HCT116 (cell line): ENCODE measurements around the gene SETDB1. TPM values are rescaled to one million over a fixed set of nuclear protein-coding genes. Genes with fewer than 3 reads are reported as not detected.

Source experiments
- ATAC-seq: fragments of 200-7000 bp; cut with Tn5 transposase; 2 replicates; pipeline ENCODE4 v1.9.1; 2020; ENCODE audit warnings: mild to moderate bottlenecking, moderate library complexity
- BruUV-seq: library from RNA; stranded (reverse); fragments of 400-500 nt; replicated peaks from 2 replicates; lab custom pipeline; 2021; lab: Mats Ljungman, UMichigan
- CTCF ChIA-PET: fragments of 300-600 bp; sonication (Branson Sonifier 250); formaldehyde crosslinking; loops from one replicate; lab custom pipeline; 2021; ENCODE audit warnings: antibody characterized with exemption; lab: Charles Lee
- POLR2A ChIA-PET: fragments of 300-600, 350-600 bp; sonication (Branson Sonifier 250); formaldehyde crosslinking; loops from one replicate; lab custom pipeline; 2021; ENCODE audit warnings: antibody characterized with exemption; lab: Charles Lee
- RAD21 ChIA-PET, 2 experiments: fragments of 300-600 bp; sonication (Branson Sonifier 250); formaldehyde crosslinking; loops; one replicate each; lab custom pipeline; 2023; ENCODE audit warnings: low total read pairs in 2 of 2; ENCODE audit not compliant: uncharacterized antibody in 2 of 2, unreplicated experiment in 2 of 2, low non-redundant PET in 1 of 2; lab: Charles Lee
- DNase-seq: peaks from one replicate; pipeline ENCODE4 v3.0.0-alpha.2; 2010; ENCODE audit warnings: low read depth, low spot score
- H2AFZ ChIP-seq: fragments of 200-600 bp; shearing (Covaris generic), sonication (generic); 2 replicates; pipeline ENCODE4 v1.6.1; 2017; ENCODE audit warnings: low read depth, mixed run types, mixed read lengths, antibody characterized with exemption, low read length; ENCODE audit not compliant: poor library complexity, severe bottlenecking
- H3K27ac ChIP-seq: 2 replicates; pipeline ENCODE4 v1.5.1; 2012; ENCODE audit warnings: low read depth, low read length
- H3K27me3 ChIP-seq: fragments of 200-600 bp; sonication (generic); 2 replicates; pipeline ENCODE4 v1.6.1; 2016; ENCODE audit warnings: mixed run types, low read length, mixed read lengths; ENCODE audit not compliant: insufficient read depth
- H3K36me3 ChIP-seq, 2 experiments: fragments of 200-500 bp in 1 of 2; fragments of 200-600 bp in 1 of 2; sonication (Bioruptor generic) in 1 of 2; sonication (generic) in 1 of 2; 2 replicates each; pipeline versions ENCODE4 v1.5.1 to v1.6.1; 2014 to 2016; ENCODE audit warnings: low read length in 2 of 2, inconsistent platforms in 1 of 2, mixed read lengths in 1 of 2, mixed run types in 1 of 2; ENCODE audit not compliant: insufficient read depth in 2 of 2, control insufficient read depth in 1 of 2
- H3K4me1 ChIP-seq, 2 experiments: fragments of 200-600 bp in 1 of 2; sonication (generic) in 1 of 2; 2 replicates each; pipeline versions ENCODE4 v1.5.1 to v1.6.1; 2012 to 2017; ENCODE audit warnings: low read length in 2 of 2, inconsistent platforms in 1 of 2, mild to moderate bottlenecking in 1 of 2, mixed read lengths in 1 of 2, mixed run types in 1 of 2, moderate library complexity in 1 of 2; ENCODE audit not compliant: insufficient read depth in 2 of 2, control insufficient read depth in 1 of 2
- H3K4me2 ChIP-seq: fragments of 200-600 bp; sonication (generic); 2 replicates; pipeline ENCODE4 v1.6.1; 2017; ENCODE audit warnings: mixed run types, low read length, mixed read lengths
- H3K4me3 ChIP-seq, 2 experiments: fragments of 200-600 bp in 1 of 2; sonication (generic) in 1 of 2; replicated peaks in 1 of 2; 2 replicates each; pipeline ENCODE4 v1.5.1; 2011 to 2016; ENCODE audit warnings: low read length in 2 of 2, control low read depth in 1 of 2, low read depth in 1 of 2, mild to moderate bottlenecking in 1 of 2, mixed read lengths in 1 of 2, mixed run types in 1 of 2
- H3K79me2 ChIP-seq: fragments of 200-600 bp; sonication (generic); 2 replicates; pipeline ENCODE4 v1.6.1; 2017; ENCODE audit warnings: mild to moderate bottlenecking, mixed run types, low read length, moderate library complexity, mixed read lengths; ENCODE audit not compliant: insufficient read depth
- H3K9ac ChIP-seq: fragments of 200-600 bp; sonication (generic); 2 replicates; pipeline ENCODE4 v1.6.1; 2016; ENCODE audit warnings: low read length, mixed read lengths
- H3K9me2 ChIP-seq: fragments of 200-600 bp; sonication (generic), shearing (Covaris generic); 2 replicates; pipeline ENCODE4 v1.6.1; 2017; ENCODE audit warnings: mixed run types, mild to moderate bottlenecking, moderate library complexity; ENCODE audit not compliant: insufficient read depth
- H3K9me3 ChIP-seq, 2 experiments: fragments of 200-500 bp in 1 of 2; fragments of 200-600 bp in 1 of 2; sonication (Bioruptor generic) in 1 of 2; sonication (generic) in 1 of 2; 2 replicates each; pipeline ENCODE4 v1.6.1; 2014 to 2017; ENCODE audit warnings: low read length in 2 of 2, mixed read lengths in 2 of 2, inconsistent platforms in 1 of 2, low read depth in 1 of 2, mild to moderate bottlenecking in 1 of 2, mixed run types in 1 of 2, moderate library complexity in 1 of 2; ENCODE audit not compliant: control insufficient read depth in 1 of 2, insufficient read depth in 1 of 2
- H4K20me1 ChIP-seq: fragments of 200-600 bp; sonication (generic), shearing (Covaris generic); 2 replicates; pipeline ENCODE4 v1.6.1; 2017; ENCODE audit warnings: mixed run types, mild to moderate bottlenecking, moderate library complexity; ENCODE audit not compliant: insufficient read depth
- CBX3 ChIP-seq: IDR thresholded peaks from 2 replicates; pipeline ENCODE4 v1.6.1; 2012; ENCODE audit warnings: low read depth
- CTCF ChIP-seq, 3 experiments: fragments of 200-600 bp in 1 of 3; sonication (generic) in 1 of 3; IDR thresholded peaks in 2 of 3; conservative IDR thresholded peaks in 1 of 3; 2 replicates each; pipeline ENCODE4 v1.5.1; 2012 to 2017; ENCODE audit warnings: low read depth in 2 of 3, low read length in 2 of 3, antibody characterized with exemption in 1 of 3, borderline replicate concordance in 1 of 3, control low read depth in 1 of 3, mild to moderate bottlenecking in 1 of 3, mixed read lengths in 1 of 3, mixed run types in 1 of 3, moderate library complexity in 1 of 3; ENCODE audit not compliant: insufficient read depth in 1 of 3
- EZH2 ChIP-seq: fragments of 200-600 bp; sonication (generic); IDR thresholded peaks from 2 replicates; pipeline ENCODE4 v1.6.1; 2017; ENCODE audit warnings: antibody characterized with exemption, mixed run types
- JUND ChIP-seq: IDR thresholded peaks from 2 replicates; pipeline ENCODE4 v1.6.1; 2012
- MAX ChIP-seq: IDR thresholded peaks from 2 replicates; pipeline ENCODE4 v1.6.1; 2012
- POLR2A ChIP-seq: IDR thresholded peaks from 2 replicates; pipeline ENCODE4 v1.7.0; 2011; ENCODE audit warnings: borderline replicate concordance; ENCODE audit not compliant: insufficient read depth, insufficient read length; ENCODE audit errors: extremely low read depth
- POLR2AphosphoS5 ChIP-seq: IDR thresholded peaks from 2 replicates; pipeline ENCODE4 v1.6.1; 2011; ENCODE audit warnings: mild to moderate bottlenecking, low read depth, low read length, moderate library complexity
- SP1 ChIP-seq: IDR thresholded peaks from 2 replicates; pipeline ENCODE4 v1.6.1; 2012; ENCODE audit warnings: low read depth
- ZBTB33 ChIP-seq: IDR thresholded peaks from 2 replicates; pipeline ENCODE4 v1.6.1; 2011; ENCODE audit warnings: mild to moderate bottlenecking, low read length, moderate library complexity; ENCODE audit not compliant: insufficient replicate concordance; ENCODE audit errors: extremely low read depth
- intact Hi-C: fragments of 100-400 bp; cut with micrococcal nuclease; formaldehyde crosslinking; loops from 2 replicates; pipeline ENCODE4 v1.10.0; 2022
- total RNA-seq: library from RNA; stranded (reverse); gene quantifications from one replicate; pipeline ENCODE4 v1.2.1, GENCODE V29; 2021; ENCODE audit not compliant: unreplicated experiment
- TF ChIP-seq, protein P1 (sequence below): IDR thresholded peaks from 2 replicates; pipeline ENCODE4 v1.6.1; 2012

Gene SETDB1
- total RNA-seq, 1 experiment from 2014 or later: 54.3 TPM

DNA sequence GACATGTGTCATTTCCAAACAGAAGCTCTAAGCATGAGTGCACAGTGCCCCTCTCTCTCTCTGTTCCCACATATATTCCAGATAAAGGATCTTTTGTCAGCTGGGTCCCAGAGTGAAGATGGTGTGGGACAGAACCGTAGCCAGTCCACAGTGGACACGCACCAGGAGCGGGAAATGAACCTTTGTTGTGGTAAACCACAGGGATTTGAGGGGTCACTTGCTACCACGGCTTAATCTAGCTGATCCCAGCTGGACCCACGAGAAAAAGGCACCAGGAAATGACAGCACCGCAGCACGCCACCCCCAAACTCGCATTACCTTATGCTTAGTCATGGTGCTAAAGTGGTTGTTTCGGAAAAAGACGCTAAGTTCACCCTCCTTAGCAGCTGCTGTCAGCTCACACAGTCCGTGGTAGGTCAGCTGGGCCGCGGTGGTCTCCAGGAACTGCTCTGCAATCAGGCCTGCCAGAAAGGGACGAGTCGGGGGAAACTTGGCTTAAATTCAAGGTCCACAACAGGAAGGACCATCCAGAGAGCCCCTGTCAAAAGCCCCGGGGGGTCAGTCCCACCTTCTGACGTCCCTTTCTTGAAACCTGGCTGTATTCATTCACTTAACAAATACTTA lies 73.0 kb downstream of the SETDB1 start:
- POLR2A ChIA-PET: interaction anchor here (1.2 kb wide), 1 partner anchor 18 kb away, joined by 3 read pairs; no protein-coding TSS in a partner anchor
- H3K9me3 ChIP-seq: no peaks in the 10 kb centered on the region
- H3K4me1 ChIP-seq: peaks cover 7 to 40% of the 10 kb centered on the region in 2 experiments; a peak in 3 of 4 replicates
- BruUV-seq: no TSS peak
- no peaks in the 10 kb centered on the region for H3K79me2 ChIP-seq
- H3K4me2 ChIP-seq: peak overlapping the region; percentile 46
- no peaks in the 10 kb centered on the region for H3K9me2 ChIP-seq
- H3K4me3 ChIP-seq: 0 out of 4 replicates have a peak overlapping the region, but pooled peaks of 1 of the 2 experiments have one; percentile 7
- no peaks in the 10 kb centered on the region for H4K20me1 ChIP-seq
- H3K9ac ChIP-seq: no peak overlapping the region
- DNase-seq: no peak
- intact Hi-C loops: loop anchor here (5.0 kb wide), 3 partner anchors 372 to 742 kb away; partner anchors contain the start of genes CA14 and ENSA
- H3K27ac ChIP-seq: no peak overlapping the region
- TF ChIP-seq JUND (no peak), SP1 (0 out of 2 replicates have a peak, but pooled peaks have one; percentile 23)
- TF ChIP-seq, protein P1, sequence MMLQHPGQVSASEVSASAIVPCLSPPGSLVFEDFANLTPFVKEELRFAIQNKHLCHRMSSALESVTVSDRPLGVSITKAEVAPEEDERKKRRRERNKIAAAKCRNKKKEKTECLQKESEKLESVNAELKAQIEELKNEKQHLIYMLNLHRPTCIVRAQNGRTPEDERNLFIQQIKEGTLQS: no peak
- TF ChIP-seq, all 23 proteins: peak for 1
- Histone ChIP-seq H2AFZ (peak overlapping the region; percentile 38), H3K36me3 (no peaks in the 10 kb centered on the region), H3K27me3 (no peaks in the 10 kb centered on the region)
- ChIA-PET RAD21 (no interaction called here), CTCF (no interaction called here)
- ATAC-seq: peak; percentile 39; the same call in 1 of the 2 replicates

GRCh38 chr1:150999926-151000325 lies 73.8 kb downstream of the SETDB1 start:
- Histone ChIP-seq H3K9me3 (no peaks in the 10 kb centered on the region), H3K79me2 (no peaks in the 10 kb centered on the region), H3K4me1 (peaks cover 8 to 42% of the 10 kb centered on the region in 2 experiments; a peak in 3 of 4 replicates), H3K27ac (no peak overlapping the region), H3K9ac (no peak overlapping the region), H3K4me3 (no peak overlapping the region), H2AFZ (no peak overlapping the region), H3K4me2 (peak overlapping the region; percentile 46; the same call in 1 of the 2 replicates), H3K9me2 (no peaks in the 10 kb centered on the region), H3K27me3 (no peaks in the 10 kb centered on the region), H3K36me3 (no peaks in the 10 kb centered on the region), H4K20me1 (no peaks in the 10 kb centered on the region)
- ATAC-seq (no peak), DNase-seq (no peak)
- ChIA-PET CTCF (no interaction called here), RAD21 (no interaction called here), POLR2A (interaction anchor here (1.2 kb wide), 1 partner anchor 19 kb away, joined by 3 read pairs; no protein-coding TSS in a partner anchor)
- intact Hi-C loops: loop anchor here (5.0 kb wide), 3 partner anchors 373 to 743 kb away; partner anchors contain the start of genes CA14 and ENSA
- BruUV-seq: no TSS peak
- TF ChIP-seq SP1: no peak
- TF ChIP-seq, protein P1: no peak
- TF ChIP-seq CBX3: no peak
- TF ChIP-seq POLR2A: no peak
- no peak for TF ChIP-seq POLR2AphosphoS5
- TF ChIP-seq CTCF (IDR thresholded peaks at IDR 0.05 in 2 of 3, conservative IDR thresholded peaks at IDR 0.05 in 1 of 3; ENCODE audit: borderline replicate concordance in 1 of 3, insufficient read depth in 1 of 3, low read depth in 2 of 3, low read length in 2 of 3): no peak
- no peak for TF ChIP-seq ZBTB33
- TF ChIP-seq JUND: no peak
- TF ChIP-seq MAX: no peak
- no peak for TF ChIP-seq EZH2
